NB4 (cell line): Measurements from ENCODE around the gene HSD3B7.

Experiments
- MAX ChIP-seq: IDR thresholded peaks from 2 replicates; pipeline ENCODE4 v1.6.1; 2011; ENCODE audit warnings: low read depth, low read length
- POLR2A ChIP-seq: IDR thresholded peaks from 2 replicates; pipeline ENCODE4 v1.6.1; 2011; ENCODE audit warnings: mild to moderate bottlenecking; ENCODE audit not compliant: insufficient read length; ENCODE audit errors: extremely low read depth
- TF ChIP-seq, protein P1 (sequence below): IDR thresholded peaks from one replicate; pipeline ENCODE4 v1.5.1; 2012; ENCODE audit warnings: low read depth, low read length

GRCh38 chr16:30956601-30957455 is 28.2 kb upstream of the HSD3B7 start:
- 0 out of 2 replicates have a peak, but pooled peaks have one; percentile 22 for TF ChIP-seq MAX
- TF ChIP-seq, protein P1, sequence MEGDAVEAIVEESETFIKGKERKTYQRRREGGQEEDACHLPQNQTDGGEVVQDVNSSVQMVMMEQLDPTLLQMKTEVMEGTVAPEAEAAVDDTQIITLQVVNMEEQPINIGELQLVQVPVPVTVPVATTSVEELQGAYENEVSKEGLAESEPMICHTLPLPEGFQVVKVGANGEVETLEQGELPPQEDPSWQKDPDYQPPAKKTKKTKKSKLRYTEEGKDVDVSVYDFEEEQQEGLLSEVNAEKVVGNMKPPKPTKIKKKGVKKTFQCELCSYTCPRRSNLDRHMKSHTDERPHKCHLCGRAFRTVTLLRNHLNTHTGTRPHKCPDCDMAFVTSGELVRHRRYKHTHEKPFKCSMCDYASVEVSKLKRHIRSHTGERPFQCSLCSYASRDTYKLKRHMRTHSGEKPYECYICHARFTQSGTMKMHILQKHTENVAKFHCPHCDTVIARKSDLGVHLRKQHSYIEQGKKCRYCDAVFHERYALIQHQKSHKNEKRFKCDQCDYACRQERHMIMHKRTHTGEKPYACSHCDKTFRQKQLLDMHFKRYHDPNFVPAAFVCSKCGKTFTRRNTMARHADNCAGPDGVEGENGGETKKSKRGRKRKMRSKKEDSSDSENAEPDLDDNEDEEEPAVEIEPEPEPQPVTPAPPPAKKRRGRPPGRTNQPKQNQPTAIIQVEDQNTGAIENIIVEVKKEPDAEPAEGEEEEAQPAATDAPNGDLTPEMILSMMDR, result peak; percentile 28
- TF ChIP-seq POLR2A, result no peak
